HG02943 (cell line): ENCODE measurements around the gene G6PC2.

ENCODE experiments used
- ATAC-seq: cut with Tn5 transposase; IDR thresholded peaks from one replicate; pipeline ENCODE4 v1.9.1; 2021; ENCODE audit warnings: mild to moderate bottlenecking, low read depth, moderate library complexity; ENCODE audit not compliant: unreplicated experiment

Gene G6PC2

GRCh38 chr2:168941297-168941696 is 40.2 kb downstream of the G6PC2 start:
- no peak for ATAC-seq

GRCh38 chr2:168944065-168944464 is 43.0 kb downstream of the G6PC2 start:
- ATAC-seq: no peak

GRCh38 chr2:168945508-168945907 is 44.4 kb downstream of the G6PC2 start:
- ATAC-seq: no peak

GRCh38 chr2:168948621-168949212 is 47.6 kb downstream of the G6PC2 start:
- no peak for ATAC-seq

- ATAC-seq: no peak
Observed at GRCh38 chr2:168949324-168949723, 48.2 kb downstream of the G6PC2 start.

- ATAC-seq: no peak
Observed at GRCh38 chr2:168951871-168952270, 50.8 kb downstream of the G6PC2 start.

- no peak for ATAC-seq
Observed at GRCh38 chr2:168952424-168952823, 51.3 kb downstream of the G6PC2 start.

GRCh38 chr2:168954256-168954655 is 53.2 kb downstream of the G6PC2 start:
- no peak for ATAC-seq

- ATAC-seq: no peak
Observed at GRCh38 chr2:168955321-168955720, 54.2 kb downstream of the G6PC2 start.

- no peak for ATAC-seq
Observed at GRCh38 chr2:168956392-168956791, 55.3 kb downstream of the G6PC2 start.
